ENCODE results near the gene S100A9.
"Not testable (repeated sequence)": the region's sequence is repeated elsewhere in the genome, so short reads cannot be mapped to it uniquely, and the experiment has no call there.

Gene S100A9

GRCh38 chr1:153346077-153346723 is 11.5 kb upstream of the S100A9 start:
- no peak for DNase-seq (ENCODE audit: low read depth)
- no peak for TF ChIP-seq CTCF (IDR thresholded peaks at IDR 0.05; ENCODE audit: insufficient read depth, low read depth, low read length, missing control alignments)
- no peak overlapping the region for H3K4me3 ChIP-seq (ENCODE audit: low read depth, low read length)

- not testable (repeated sequence) for H3K4me3 ChIP-seq (ENCODE audit: low read depth, low read length); DNase-seq (ENCODE audit: low read depth)
Observed at GRCh38 chr1:153347049-153347448, 10.6 kb upstream of the S100A9 start.

GRCh38 chr1:153347856-153348255 is 9.8 kb upstream of the S100A9 start:
- no peak overlapping the region for H3K4me3 ChIP-seq (ENCODE audit: low read depth, low read length)
- no peak for DNase-seq (ENCODE audit: low read depth)
- no peak for TF ChIP-seq CTCF (IDR thresholded peaks at IDR 0.05; ENCODE audit: insufficient read depth, low read depth, low read length, missing control alignments)

GRCh38 chr1:153348511-153349362 is 8.9 kb upstream of the S100A9 start, which contains the start of gene PGLYRP4:
Gene PGLYRP4 (minus strand): TSS chr1:153348841. CDS start chr1:153347932, 909 bp downstream.
- H3K4me3 ChIP-seq (ENCODE audit: low read depth, low read length), result no peak within 1 kb of the TSS
- no peak for DNase-seq (ENCODE audit: low read depth)
- TF ChIP-seq CTCF (IDR thresholded peaks at IDR 0.05; ENCODE audit: insufficient read depth, low read depth, low read length, missing control alignments), result no peak

- TF ChIP-seq CTCF (IDR thresholded peaks at IDR 0.05; ENCODE audit: insufficient read depth, low read depth, low read length, missing control alignments), result no peak
- H3K4me3 ChIP-seq (ENCODE audit: low read depth, low read length), result no peak overlapping the region
- peak; percentile 45 for DNase-seq (ENCODE audit: low read depth)
Observed at GRCh38 chr1:153349363-153350320, 8.0 kb upstream of the S100A9 start.

GRCh38 chr1:153350321-153350957 is 7.2 kb upstream of the S100A9 start:
- H3K4me3 ChIP-seq (ENCODE audit: low read depth, low read length), result no peak overlapping the region
- no peak for DNase-seq (ENCODE audit: low read depth)
- TF ChIP-seq CTCF (IDR thresholded peaks at IDR 0.05; ENCODE audit: insufficient read depth, low read depth, low read length, missing control alignments), result no peak
